Activated CD8-positive, alpha-beta memory T cell treated with anti-CD3 and anti-CD28 coated beads for 36 hours (primary cell): ENCODE data around the gene KIF25. TPM values are rescaled to one million over a fixed set of nuclear protein-coding genes. Genes with fewer than 3 reads are reported as not detected.
"Not testable (repeated sequence)": the region's sequence is repeated elsewhere in the genome, so short reads cannot be mapped to it uniquely, and the experiment has no call there.

Source experiments
- CTCF ChIA-PET: fragments of 350-600 bp; sonication (Branson Sonifier 250); formaldehyde crosslinking; loops from one replicate; lab custom pipeline; 2021; ENCODE audit warnings: antibody characterized with exemption; lab: Charles Lee
- POLR2A ChIA-PET: fragments of 350-600 bp; sonication (Branson Sonifier 250); formaldehyde crosslinking; loops from one replicate; lab custom pipeline; 2021; ENCODE audit warnings: antibody characterized with exemption; lab: Charles Lee
- total RNA-seq, 2 experiments: library from RNA; stranded (reverse); gene quantifications; one replicate each; pipeline ENCODE4 v1.2.3, GENCODE V29; 2021

KIF25 gene
- total RNA-seq, 2 experiments from 2014 or later, result not detected

DNA sequence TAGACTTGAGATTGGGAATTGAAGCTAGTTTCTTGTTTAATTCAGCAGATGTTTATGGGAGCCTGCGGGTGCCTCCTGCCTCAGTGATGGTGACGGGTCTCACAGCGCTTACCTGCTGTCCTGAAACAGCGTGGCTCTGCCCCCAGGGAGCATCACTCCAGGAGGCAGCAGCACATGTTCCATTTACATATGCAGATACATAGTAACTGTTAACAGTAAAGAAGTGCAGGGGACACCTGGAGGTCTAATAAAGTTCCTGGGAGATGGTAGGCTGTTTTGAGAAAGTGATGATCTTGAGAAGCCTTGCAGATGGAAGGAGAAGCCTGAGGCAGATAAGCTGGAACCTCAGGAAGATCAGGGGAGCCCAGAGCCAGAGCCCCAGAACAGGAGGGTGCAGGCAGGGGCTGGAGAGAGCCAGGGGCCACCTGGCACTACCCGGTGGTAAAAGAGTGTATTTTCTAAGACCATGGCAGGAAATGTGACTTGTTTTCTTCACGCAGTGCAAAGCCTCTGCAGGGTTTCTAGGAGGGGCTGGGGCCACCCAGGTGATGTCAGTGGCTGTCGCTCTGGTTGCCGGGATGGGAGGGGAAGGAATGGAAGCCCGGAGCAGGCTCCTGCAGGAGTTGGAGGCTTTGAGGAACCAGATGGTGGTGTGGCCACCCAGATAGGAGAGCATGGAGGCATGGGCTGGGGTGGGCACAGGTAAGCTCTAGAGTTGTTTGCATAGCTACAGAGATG is 24.2 kb upstream of the KIF25 start:
- CTCF ChIA-PET, result no interaction called here

DNA sequence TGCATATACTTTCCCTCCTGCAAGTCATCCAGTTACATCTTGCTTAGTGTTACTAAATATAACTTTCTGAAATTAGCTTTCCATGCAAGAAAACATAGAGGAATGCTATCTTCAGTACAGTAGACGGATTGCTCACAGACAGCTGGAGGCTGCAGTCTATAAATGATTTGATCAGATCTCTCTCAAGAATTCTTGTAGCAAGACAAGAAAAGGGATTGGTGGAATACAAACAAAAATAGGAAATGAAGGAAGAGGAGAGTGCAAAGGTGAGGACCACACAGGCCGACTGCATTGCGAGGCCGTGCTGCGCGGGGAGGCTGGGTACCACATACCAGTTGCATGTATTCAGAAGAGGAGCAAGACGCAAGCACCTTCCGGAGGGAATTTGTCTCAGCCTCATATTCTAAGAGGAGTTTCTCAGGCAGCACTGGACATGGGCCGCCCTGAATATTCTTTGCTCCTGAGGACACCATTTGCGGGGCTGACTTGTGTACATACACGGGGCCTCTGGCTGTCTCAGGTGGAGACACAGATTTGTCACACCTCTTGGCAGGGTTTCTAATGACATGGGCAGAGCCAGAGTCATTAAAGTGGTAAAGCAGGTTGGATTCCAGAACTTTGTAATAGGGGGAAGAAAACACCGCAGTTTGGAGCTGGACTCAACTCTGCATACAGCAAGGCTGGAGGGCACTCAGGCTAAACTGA is 22.7 kb upstream of the KIF25 start:
- ChIA-PET CTCF (no interaction called here), POLR2A (no interaction called here)

More for the DNA sequence above, 24.2 kb upstream of the KIF25 start:
- POLR2A ChIA-PET, result no interaction called here

DNA sequence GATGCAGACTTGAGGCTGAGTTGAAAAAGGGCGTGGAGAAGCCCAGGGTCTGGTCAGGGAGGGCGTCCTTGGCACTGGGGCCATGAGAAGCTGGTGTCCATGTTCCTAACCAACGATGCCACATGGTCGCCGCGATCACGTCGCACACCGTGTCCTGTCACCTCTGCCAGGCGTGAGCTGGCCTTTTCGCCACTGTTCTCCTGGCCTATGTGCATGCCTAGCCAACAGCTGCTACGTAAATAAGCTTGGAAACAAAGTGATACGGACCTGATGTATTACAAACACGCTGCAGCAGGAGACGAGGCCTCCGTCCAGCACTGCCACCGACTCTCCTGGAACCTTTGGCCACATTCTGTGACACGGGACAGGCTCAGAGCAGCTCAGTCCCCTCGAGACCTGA is 22.0 kb upstream of the KIF25 start:
- ChIA-PET CTCF (no interaction called here), POLR2A (no interaction called here)

DNA sequence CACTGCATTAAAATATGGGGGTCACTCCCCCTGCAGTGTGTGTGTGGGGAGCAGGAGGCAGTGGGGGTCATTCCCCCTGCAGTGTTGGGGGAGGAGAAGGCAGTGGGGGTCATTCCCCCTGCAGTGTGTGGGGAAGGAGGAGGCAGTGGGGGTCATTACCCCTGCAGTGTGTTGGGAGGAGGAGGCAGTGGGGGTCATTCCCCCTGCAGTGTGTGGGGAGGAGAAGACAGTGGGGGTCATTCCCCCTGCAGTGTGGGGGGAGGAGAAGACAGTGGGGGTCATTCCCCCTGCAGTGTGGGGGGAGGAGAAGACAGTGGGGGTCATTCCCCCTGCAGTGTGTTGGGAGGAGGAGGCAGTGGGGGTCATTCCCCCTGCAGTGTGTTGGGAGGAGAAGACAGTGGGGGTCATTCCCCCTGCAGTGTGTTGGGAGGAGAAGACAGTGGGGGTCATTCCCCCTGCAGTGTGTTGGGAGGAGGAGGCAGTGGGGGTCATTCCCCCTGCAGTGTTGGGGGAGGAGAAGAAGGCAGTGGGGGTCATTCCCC is 21.3 kb upstream of the KIF25 start:
- CTCF ChIA-PET, POLR2A ChIA-PET: not testable (repeated sequence)

DNA sequence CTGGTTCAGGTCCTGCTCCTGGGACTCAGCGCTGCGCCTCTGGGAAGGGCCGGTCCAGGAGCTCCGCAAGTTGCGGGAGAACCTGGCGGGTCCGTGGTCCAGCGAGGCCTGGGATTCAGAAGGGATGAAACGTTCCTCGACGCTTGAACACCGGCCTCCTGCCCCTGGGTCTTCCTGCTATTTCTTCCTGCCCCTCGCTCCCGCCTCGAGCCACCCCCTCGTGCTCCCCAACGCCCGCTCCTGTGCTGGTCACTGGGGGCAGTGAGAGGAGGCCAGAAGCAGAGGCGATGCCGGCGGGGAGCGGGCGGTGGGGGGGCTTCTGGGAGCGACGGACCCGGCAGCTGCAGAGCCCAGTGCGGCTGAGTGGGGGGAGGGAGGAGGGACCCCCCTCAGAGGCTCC is 20.8 kb upstream of the KIF25 start:
- CTCF ChIA-PET, result no interaction called here

DNA sequence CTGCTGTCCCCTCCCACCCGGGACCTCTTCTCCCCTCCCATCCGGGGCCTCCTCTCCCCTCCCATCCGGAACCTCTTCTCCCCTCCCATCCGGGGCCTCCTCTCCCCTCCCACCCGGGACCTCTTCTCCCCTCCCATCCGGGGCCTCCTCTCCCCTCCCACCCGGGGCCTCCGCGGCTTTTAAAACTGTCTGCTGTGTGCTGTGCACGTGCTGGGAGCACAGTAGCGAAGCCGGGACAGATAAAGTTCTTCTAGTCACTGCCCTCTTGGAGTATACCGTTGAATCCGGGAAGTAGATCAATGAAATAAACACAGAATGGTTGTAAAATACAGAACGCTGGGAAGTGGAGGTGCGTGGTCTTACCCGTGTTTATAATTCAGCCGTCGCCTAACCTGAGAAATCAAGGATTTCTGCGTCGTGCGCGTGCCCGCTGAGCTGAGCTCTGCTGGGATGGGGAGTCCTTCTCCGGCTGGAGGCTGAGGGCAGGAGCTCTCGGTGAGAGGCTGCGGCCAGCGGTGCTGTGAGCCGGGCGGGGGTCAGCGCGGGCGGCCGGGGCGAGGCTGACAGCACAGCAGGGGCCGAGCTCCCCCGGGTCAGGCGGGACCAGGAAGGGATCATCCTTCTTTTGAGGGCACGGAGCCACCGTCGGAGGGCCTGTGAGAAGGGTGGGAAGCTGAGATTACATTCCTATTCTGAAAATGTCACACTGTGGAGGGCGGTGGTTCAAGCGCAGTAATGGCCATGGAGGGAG is 19.6 kb upstream of the KIF25 start:
- CTCF ChIA-PET, result no interaction called here
- POLR2A ChIA-PET, result no interaction called here

More for the DNA sequence above, 20.8 kb upstream of the KIF25 start:
- POLR2A ChIA-PET, result no interaction called here

DNA sequence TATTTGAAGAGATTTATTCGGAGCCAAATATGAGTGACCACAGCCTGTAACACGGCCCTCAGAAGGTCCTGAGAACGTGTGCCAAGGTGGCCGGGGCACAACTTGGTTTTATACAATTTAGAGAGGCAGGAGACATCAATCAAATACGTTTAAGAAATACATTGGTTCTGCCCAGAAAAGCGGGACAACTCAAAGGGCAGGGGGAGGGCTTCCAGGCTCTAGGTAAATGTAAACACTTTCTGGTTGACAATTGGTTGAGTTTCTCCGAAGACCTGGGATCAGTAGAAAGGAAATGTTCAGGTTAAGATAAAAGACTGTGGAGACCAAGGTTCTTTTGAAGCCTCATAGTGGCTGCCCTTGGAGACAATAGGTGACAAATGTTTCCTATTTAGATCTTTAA is 18.9 kb upstream of the KIF25 start:
- POLR2A ChIA-PET, result no interaction called here
- CTCF ChIA-PET, result no interaction called here

DNA sequence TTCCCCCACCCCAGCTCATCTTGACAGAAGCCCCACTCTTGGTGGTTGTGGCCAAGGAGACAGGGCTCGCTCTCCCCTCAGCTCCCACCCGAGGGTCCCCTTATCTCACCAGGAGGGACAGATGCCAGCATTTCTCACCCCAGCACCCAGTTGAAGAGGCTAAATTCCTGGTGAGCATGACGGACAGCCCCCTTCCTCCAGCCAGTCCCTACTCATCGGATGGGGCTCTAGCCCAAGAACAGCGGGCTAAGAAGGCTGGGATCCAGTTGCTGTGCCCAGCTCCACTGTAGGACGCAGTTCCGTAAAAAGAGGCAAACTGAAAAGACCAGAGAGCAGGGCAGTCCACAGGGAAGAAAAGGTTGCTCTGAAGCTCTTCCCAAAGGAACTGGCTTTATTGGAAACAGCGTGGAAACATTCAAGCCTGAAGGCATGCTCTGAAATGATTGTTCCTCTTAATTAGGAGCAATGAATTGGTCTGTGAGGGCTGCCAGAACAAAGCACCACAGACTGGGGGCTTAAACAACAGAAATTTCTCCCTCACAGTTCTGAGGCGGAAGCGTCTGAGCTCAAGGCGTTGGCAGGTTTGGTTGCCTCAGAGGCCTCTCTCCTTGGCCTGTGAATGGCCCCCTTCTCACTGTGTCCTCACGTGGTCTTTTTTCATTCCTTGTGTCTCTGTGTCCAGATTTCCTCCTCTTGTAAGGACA is 17.9 kb upstream of the KIF25 start:
- CTCF ChIA-PET, result interaction anchor here (0.7 kb wide), 1 partner anchor 41 kb away, joined by 3 read pairs; no protein-coding TSS in a partner anchor

DNA sequence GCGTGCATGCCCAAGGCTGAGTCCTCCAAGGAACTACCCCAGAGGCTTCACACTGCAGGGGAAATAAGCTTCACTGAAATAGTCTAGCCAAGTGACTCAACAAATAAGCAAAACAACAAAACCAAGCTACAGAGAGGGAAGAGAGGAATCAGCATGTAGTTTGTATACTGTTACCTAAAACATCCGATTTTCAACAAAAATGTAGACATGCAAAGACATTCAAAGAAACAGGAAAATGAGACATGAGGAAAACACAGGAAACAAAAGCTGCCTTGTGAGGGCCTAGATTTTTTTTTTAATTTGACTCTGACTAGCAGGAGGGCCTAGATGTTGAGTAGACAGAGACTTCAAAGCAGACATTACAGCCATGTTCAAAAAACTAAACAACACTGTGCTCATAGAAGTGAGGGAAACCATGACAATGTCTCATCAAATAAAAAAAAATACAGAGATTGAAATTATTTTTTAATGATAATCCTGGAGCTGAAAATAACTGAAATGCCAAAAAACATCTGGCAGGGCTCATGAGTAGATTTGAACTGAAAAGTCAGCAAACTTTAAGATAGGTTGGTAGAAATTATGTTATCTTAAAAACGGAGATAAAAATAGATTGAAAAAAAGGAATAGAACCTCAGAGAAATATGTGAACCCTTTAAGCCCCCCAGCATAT is 16.4 kb upstream of the KIF25 start:
- ChIA-PET CTCF (no interaction called here), POLR2A (no interaction called here)

More for the DNA sequence above, 17.9 kb upstream of the KIF25 start:
- POLR2A ChIA-PET, result no interaction called here

DNA sequence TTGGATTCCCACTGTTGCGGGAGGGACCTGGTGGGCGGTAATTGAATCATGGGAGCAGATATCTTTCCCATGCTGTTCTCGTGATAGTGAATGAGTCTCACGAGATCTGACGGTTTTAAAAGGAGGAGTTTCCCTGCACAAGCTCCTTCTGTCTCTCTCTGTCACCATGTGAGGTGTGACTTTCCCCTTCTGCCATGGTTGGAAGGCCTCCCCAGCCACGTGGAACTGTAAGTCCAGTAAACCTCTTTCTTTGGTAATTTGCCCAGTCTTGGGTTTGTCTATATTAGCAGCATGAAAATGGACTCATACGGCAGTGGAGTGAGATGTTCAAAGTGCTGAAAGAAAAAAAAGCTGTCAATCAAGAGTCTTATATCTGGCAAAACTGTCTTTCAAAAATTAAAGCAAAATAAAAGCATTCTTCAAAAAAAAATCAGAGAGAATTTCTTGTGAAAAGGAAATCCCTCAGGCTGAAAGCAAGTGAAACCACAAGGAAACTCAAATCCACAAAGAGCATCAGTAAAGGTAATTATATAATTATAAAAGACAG is 15.5 kb upstream of the KIF25 start:
- POLR2A ChIA-PET, result no interaction called here

DNA sequence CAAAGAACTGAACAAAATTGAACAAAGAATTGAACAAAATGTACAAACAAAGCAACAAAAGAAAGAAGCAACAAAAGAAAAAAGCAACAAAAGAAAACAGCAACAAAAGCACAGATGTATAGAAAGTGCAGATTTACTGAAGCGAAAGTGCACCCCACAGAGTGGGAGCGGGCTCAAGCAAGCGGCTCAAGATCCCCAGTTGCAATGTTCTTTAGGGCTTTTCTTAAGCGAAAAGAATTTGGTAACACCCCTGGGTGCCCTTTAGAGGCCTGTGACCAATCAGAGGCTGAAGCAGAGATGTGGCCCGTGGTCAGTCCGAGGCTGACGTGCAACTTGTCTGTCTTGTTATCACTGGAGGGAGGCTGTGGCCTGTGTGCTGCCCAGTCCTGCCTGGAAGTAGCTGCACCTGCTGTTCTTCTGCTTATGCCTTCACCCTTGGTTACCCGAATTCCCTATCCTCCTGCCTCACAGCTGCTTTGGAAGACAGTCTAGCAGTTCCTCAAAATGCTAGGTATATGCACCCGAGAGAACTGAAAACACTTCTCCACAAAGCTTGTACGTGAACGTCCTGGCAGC is 13.2 kb upstream of the KIF25 start:
- ChIA-PET CTCF (no interaction called here), POLR2A (no interaction called here)

More for the DNA sequence above, 15.5 kb upstream of the KIF25 start:
- CTCF ChIA-PET, result no interaction called here

DNA sequence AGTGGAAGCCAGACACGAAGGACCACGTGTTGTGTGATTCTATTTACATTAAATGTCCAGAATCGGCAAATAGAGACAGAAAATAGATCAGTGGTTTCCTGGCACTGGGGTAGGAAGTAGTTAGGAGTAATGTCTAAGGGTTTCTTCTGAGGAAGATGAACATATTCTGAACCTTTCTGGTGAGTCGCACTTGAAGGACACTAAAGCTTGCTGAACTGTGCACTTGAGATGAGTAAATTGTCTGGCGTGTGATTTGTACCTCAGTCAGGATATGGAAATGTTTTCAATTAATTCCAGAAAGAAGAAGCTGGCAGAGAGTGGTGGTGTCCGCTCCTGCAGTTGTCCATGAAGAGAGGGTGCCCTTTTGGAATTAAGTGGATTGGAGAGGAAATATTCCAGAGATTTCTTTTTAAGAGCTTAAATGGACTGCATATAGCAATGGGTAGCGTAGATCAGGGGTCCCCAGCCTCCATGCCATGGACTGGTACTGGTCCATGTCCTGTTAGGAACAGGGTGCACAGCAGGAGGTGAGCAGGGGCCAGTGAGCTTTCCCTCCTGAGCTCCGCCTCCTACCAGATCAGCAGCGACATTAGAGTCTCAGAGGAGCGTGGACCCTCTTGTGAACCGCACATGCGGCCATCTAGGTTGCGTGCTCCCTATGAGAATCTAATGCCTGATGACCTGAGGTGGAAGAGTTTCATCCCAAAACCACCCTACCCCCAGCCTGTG is 12.4 kb upstream of the KIF25 start:
- ChIA-PET CTCF (no interaction called here), POLR2A (no interaction called here)

DNA sequence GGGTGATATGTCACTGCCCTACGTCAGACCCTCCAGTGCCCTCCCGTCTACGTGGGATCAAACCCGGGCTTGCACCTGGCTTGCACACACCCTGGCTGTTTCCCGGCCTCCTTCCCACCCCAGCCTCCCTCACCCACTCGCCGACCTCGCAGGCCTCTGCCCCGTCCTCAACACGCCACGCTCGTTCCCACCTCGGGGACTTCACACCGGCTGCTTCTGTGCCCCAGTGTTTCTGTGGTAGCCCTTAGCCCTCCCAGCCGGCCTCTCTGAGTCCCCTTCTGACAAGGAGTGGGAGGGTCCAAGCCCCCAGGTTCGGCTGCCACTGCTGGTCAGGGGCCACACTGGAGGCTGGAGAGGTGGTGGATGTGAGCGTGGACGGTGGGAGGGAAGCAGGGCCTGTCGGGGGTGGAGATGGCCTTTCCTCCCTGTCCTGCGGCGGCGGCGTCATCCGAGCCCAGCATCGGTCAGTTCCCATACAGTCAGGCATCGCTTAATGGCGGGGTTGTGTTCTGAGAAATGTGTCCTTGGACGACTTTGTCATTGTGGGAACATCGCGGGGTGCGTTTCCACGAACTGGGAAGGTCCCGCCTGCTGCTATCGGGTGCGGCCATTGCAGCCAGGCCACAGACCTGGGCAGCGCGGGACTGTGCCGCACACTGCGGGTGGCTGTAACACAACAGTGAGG is 11.4 kb upstream of the KIF25 start:
- ChIA-PET POLR2A (no interaction called here), CTCF (no interaction called here)

DNA sequence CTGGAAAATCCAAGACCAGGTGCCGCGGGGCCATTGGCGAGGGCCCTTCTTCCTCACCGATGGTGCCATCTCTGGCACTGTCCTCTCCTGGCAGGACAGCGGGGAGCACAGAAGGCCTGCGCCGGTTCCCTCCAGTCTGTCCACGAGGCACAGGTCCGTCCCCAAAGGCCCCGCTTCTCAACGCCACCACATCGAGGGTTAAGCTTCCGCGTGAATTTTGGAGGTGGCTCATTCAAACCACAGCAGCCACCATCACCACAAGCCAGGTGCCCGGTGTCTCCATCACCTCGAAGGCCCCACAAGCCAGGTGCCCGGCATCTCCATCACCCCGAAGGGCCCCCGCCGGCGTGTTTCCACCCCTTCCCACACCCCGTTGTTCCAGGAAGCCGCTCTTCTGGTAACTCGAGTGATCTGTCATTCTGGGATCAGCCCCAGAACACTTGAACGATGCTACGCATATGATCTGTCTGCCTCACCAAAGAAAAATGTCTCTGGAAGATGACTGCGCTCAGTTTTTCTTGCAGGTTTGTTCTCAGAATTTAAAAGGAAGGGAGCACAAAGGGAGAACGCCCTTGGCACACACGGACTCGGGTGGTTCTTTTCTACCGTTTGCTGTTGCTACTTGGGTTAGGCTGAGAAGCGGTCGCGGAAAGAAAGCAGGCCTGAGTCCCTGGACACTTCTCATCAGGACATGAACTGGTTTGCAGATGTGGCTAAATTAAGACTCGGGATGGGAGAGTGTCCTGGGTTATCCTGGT is 9.9 kb upstream of the KIF25 start:
- ChIA-PET POLR2A (no interaction called here), CTCF (no interaction called here)

DNA sequence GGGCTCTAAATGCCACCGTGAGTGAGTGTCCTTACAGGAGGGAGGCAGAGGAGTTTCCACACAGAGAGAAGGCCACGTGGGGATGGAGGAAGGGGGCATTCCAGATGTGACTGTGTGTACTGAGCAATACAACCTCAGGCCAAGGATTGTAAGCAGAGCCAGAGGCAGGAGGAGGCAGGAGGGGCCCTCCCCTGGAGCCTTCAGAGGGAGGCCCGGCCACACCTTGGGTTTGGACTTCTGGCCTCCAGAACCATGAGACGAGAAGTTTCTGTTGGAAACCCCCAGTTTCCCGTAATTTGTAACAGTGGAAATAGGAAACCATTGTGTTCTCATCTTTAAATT is 9.3 kb upstream of the KIF25 start:
- ChIA-PET CTCF (no interaction called here), POLR2A (no interaction called here)

DNA sequence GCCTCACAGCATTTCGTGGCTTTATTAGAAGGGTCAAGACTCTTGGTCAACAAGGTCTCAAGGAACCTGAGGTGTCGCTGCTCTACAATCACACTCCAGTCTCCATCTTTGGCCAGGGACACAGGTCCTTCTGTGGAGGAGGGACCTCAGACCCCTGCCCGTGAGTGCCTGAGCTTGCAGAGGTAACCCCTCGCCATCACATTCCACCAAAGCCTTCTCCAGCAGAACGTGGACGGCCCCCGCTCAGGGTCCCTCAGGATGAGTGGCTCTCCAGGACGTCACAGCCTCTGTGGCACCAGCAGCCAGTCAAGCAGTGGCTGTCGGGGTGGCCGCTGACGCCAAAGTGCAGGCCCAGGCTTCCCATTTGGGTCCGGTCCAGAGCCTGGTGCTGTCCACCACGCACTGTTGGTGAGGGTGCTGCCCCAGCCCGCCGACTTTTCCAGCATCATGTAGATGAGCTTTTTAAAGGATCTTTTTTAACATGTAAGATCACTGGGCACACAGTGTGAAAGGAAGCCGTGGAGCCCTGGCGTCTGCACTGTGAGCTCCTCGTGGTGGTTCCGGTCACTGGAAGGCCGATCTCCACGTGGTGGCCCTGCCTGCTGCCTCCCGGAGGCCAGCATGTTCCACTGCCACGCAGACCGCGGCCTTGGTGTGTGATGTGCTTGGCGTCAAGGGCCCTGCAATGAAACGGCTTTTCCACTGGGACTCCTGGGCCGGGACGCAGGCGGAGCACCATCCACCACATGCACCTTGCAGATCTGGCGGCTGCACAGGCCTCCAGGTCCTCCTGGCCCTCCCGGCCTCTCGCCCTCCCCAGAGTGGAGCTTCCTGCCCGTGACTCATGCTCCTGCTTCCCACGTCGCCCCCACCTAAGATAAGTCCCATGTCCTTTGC is 8.3 kb upstream of the KIF25 start:
- POLR2A ChIA-PET, result no interaction called here

More for the DNA sequence above, 8.3 kb upstream of the KIF25 start:
- CTCF ChIA-PET, result no interaction called here
